Testis (tissue), 2 donors: ENCODE data around the gene MAPKAPK3.

Experiments used
- CTCF ChIP-seq, 3 experiments: fragments of 450-650 bp in 2 of 3; fragments of 200-600 bp in 1 of 3; sonication (generic) in 1 of 3; IDR thresholded peaks; one replicate each; pipeline ENCODE4 v1.5.1; 2016 to 2019; ENCODE audit warnings: antibody characterized with exemption in 3 of 3, mild to moderate bottlenecking in 2 of 3, moderate library complexity in 1 of 3
- POLR2A ChIP-seq: fragments of 450-650 bp; IDR thresholded peaks from one replicate; pipeline ENCODE4 v1.6.1; 2017; ENCODE audit warnings: antibody characterized with exemption, mild to moderate bottlenecking, moderate library complexity

DNA sequence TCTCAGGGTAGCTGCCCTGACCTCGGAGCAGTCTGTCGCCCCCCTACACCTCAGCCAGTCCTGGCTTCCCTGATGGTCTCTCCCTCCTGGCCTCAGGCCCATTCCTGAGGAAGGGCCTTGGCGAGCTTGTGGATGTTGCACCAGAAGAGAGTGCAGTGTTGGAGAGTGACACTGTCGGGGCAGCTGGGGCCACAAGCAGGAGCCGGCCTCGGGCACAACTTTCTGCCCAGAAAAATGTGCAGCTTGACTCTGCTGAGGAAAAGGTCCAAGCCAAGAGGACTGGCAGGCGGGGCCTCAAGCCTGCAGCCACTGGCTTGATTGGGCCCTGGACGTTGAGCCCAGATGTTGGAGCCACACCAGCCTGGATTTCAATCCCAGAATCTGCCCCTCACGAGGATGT is 34.9 kb upstream of the MAPKAPK3 start:
- no peak for TF ChIP-seq CTCF (IDR thresholded peaks at IDR 0.05)
- TF ChIP-seq POLR2A = no peak
